GM23338 (cell line): Measurements from ENCODE around the gene RGL3. TPM values are rescaled to one million over a fixed set of nuclear protein-coding genes. Genes with fewer than 3 reads are reported as not detected.

ENCODE experiments used
- ATAC-seq: fragments of 200-7000 bp; cut with Tn5 transposase; 3 replicates; pipeline ENCODE4 v1.9.1; 2020
- DNase-seq: peaks from one replicate; pipeline ENCODE4 v3.0.0-alpha.2; 2015; ENCODE audit warnings: low spot score
- H2AFZ ChIP-seq: fragments of 200-600 bp; sonication (generic); 2 replicates; pipeline ENCODE4 v1.8.0; 2016; ENCODE audit warnings: antibody characterized with exemption, mild to moderate bottlenecking, moderate library complexity
- H3F3A ChIP-seq: fragments of 200-600 bp; sonication (generic); replicated peaks from 2 replicates; pipeline ENCODE4 v1.8.0; 2017; ENCODE audit warnings: antibody characterized with exemption, mixed run types, low read depth
- H3K27ac ChIP-seq: fragments of 200-600 bp; sonication (generic); 2 replicates; pipeline ENCODE4 v1.6.1; 2016; ENCODE audit warnings: low read depth
- H3K27me3 ChIP-seq: fragments of 200-600 bp; sonication (generic); 2 replicates; pipeline ENCODE4 v1.8.0; 2016; ENCODE audit warnings: mild to moderate bottlenecking, mixed run types, moderate library complexity; ENCODE audit not compliant: insufficient read depth
- H3K36me3 ChIP-seq: fragments of 200-600 bp; sonication (generic); 2 replicates; pipeline ENCODE4 v1.8.0; 2016; ENCODE audit warnings: mild to moderate bottlenecking; ENCODE audit not compliant: insufficient read depth
- H3K4me1 ChIP-seq: fragments of 200-600 bp; sonication (generic); 2 replicates; pipeline ENCODE4 v1.8.0; 2016; ENCODE audit warnings: mild to moderate bottlenecking, moderate library complexity; ENCODE audit not compliant: insufficient read depth
- H3K4me2 ChIP-seq: fragments of 200-600 bp; sonication (generic); 2 replicates; pipeline ENCODE4 v1.7.1; 2017; ENCODE audit warnings: mixed run types
- H3K4me3 ChIP-seq: fragments of 200-600 bp; sonication (generic); 2 replicates; pipeline ENCODE4 v1.6.1; 2016; ENCODE audit warnings: mixed run types
- H3K79me2 ChIP-seq: fragments of 200-600 bp; sonication (generic); replicated peaks from 2 replicates; pipeline ENCODE4 v1.8.0; 2017; ENCODE audit warnings: mild to moderate bottlenecking; ENCODE audit not compliant: insufficient read depth
- H3K9me2 ChIP-seq: fragments of 200-600 bp; sonication (generic); 2 replicates; pipeline ENCODE4 v1.8.0; 2017; ENCODE audit not compliant: insufficient read depth
- H4K20me1 ChIP-seq: fragments of 200-600 bp; sonication (generic); replicated peaks from 2 replicates; pipeline ENCODE4 v1.8.0; 2017; ENCODE audit warnings: mild to moderate bottlenecking; ENCODE audit not compliant: insufficient read depth
- H3K27ac Mint-ChIP-seq: 2 replicates; pipeline ENCODE4 v1.8.0; 2020; ENCODE audit warnings: inconsistent platforms, mild to moderate bottlenecking, moderate library complexity, mixed read lengths
- H3K27me3 Mint-ChIP-seq: 3 replicates; pipeline ENCODE4 v1.8.0; 2022; ENCODE audit warnings: low read depth, mild to moderate bottlenecking, moderate library complexity, mixed read lengths, inconsistent platforms; ENCODE audit not compliant: insufficient read depth, poor library complexity
- H3K36me3 Mint-ChIP-seq: 3 replicates; pipeline ENCODE4 v1.8.0; 2021; ENCODE audit warnings: low read depth, mild to moderate bottlenecking, inconsistent platforms, moderate library complexity, mixed read lengths
- H3K4me1 Mint-ChIP-seq: 3 replicates; pipeline ENCODE4 v1.8.0; 2020; ENCODE audit warnings: mild to moderate bottlenecking, inconsistent platforms, mixed read lengths
- H3K4me3 Mint-ChIP-seq: 3 replicates; pipeline ENCODE4 v1.8.0; 2021; ENCODE audit warnings: moderate library complexity, mild to moderate bottlenecking, inconsistent platforms, mixed read lengths
- H3K9me3 Mint-ChIP-seq: 3 replicates; pipeline ENCODE4 v1.8.0; 2020; ENCODE audit warnings: moderate library complexity, mild to moderate bottlenecking, inconsistent platforms, mixed read lengths
- CREB1 ChIP-seq: fragments of 250-450 bp; sonication (Bioruptor Pico); IDR thresholded peaks from 2 replicates; pipeline ENCODE4 v1.5.0; 2020; ENCODE audit warnings: low read depth, mild to moderate bottlenecking, moderate library complexity
- CTCF ChIP-seq, 2 experiments: fragments of 200-600 bp in 1 of 2; sonication (generic) in 1 of 2; conservative IDR thresholded peaks; 2 replicates each; pipeline versions ENCODE4 v1.5.1 to v1.6.1; 2016 to 2017; ENCODE audit warnings: antibody characterized with exemption in 2 of 2, low read depth in 2 of 2, mild to moderate bottlenecking in 2 of 2, moderate library complexity in 1 of 2
- ETS1 ChIP-seq: IDR thresholded peaks from 2 replicates; pipeline ENCODE4 v1.6.1; 2016; ENCODE audit warnings: antibody characterized with exemption
- EZH2 ChIP-seq: fragments of 200-600 bp; sonication (generic); IDR thresholded peaks from one replicate; pipeline ENCODE4 v1.8.0; 2017; ENCODE audit warnings: antibody characterized with exemption, mild to moderate bottlenecking, low read depth; ENCODE audit not compliant: unreplicated experiment
- EZH2phosphoT487 ChIP-seq: fragments of 200-600 bp; sonication (generic); IDR thresholded peaks from one replicate; pipeline ENCODE4 v1.8.1; 2018; ENCODE audit warnings: antibody characterized with exemption; ENCODE audit not compliant: unreplicated experiment
- JUNB ChIP-seq: IDR thresholded peaks from one replicate; pipeline ENCODE4 v1.6.1; 2016; ENCODE audit warnings: antibody characterized with exemption; ENCODE audit not compliant: unreplicated experiment
- NANOG ChIP-seq: IDR thresholded peaks from 2 replicates; pipeline ENCODE4 v1.6.1; 2016; ENCODE audit warnings: antibody characterized with exemption, borderline replicate concordance
- REST ChIP-seq: IDR thresholded peaks from one replicate; pipeline ENCODE4 v1.6.1; 2018; ENCODE audit warnings: antibody characterized with exemption; ENCODE audit not compliant: unreplicated experiment
- STAT1 ChIP-seq: IDR thresholded peaks from one replicate; pipeline ENCODE4 v1.6.1; 2016; ENCODE audit warnings: antibody characterized with exemption; ENCODE audit not compliant: unreplicated experiment
- ZNF114 ChIP-seq: fragments of 250-450 bp; sonication (Bioruptor Pico); IDR thresholded peaks from 2 replicates; pipeline ENCODE4 v1.5.0; 2020; ENCODE audit warnings: mild to moderate bottlenecking, moderate library complexity
- ZNF331 ChIP-seq: fragments of 250-450 bp; sonication (Bioruptor Pico); IDR thresholded peaks from 2 replicates; pipeline ENCODE4 v1.5.0; 2020; ENCODE audit warnings: low read depth, mild to moderate bottlenecking, moderate library complexity
- ZNF462 ChIP-seq: fragments of 250-450 bp; sonication (Bioruptor Pico); IDR thresholded peaks from 2 replicates; pipeline ENCODE4 v1.5.0; 2020; ENCODE audit warnings: mild to moderate bottlenecking, moderate library complexity
- polyA plus RNA-seq: library from polyadenylated mRNA; unstranded; fragments of >200 nt; fragmentation: Nextera tagmentation; extraction: Ambion mirVana; gene quantifications from 2 replicates; pipeline ENCODE4 v1.2.1, GENCODE V29; 2016
- total RNA-seq: library from RNA; depleted of rRNA; stranded (reverse); fragments of >200 nt; shearing (Covaris generic); gene quantifications from 2 replicates; pipeline ENCODE4 v1.2.3, GENCODE V29; 2014

RGL3 gene
- total and polyA plus RNA-seq, 2 experiments from 2014 or later = 48.8 to 49.4 TPM

GRCh38 chr19:11418094-11418548, 993 bp downstream of the RGL3 start:
- H3K27ac ChIP-seq = peak overlapping the region; percentile 96
- ATAC-seq (peak; percentile 3), DNase-seq (no peak)
- Mint-ChIP-seq H3K36me3 (peaks cover 15% of the 10 kb centered on the region), H3K27ac (peak overlapping the region; percentile 95), H3K9me3 (no peaks in the 10 kb centered on the region), H3K4me3 (peak overlapping the region; percentile 92), H3K4me1 (peaks cover 17% of the 10 kb centered on the region), H3K27me3 (peaks cover 30% of the 10 kb centered on the region)
- H3K36me3 ChIP-seq = no peaks in the 10 kb centered on the region
- TF ChIP-seq ETS1 = no peak
- TF ChIP-seq CTCF (conservative IDR thresholded peaks at IDR 0.05; ENCODE audit: low read depth in 2 of 2) = no peak
- TF ChIP-seq CREB1 (CRISPR knock-in tag) = no peak
- TF ChIP-seq STAT1 = no peak
- no peak for TF ChIP-seq ZNF114 (CRISPR knock-in tag)
- TF ChIP-seq EZH2 = no peak
- TF ChIP-seq REST = no peak
- no peak for TF ChIP-seq EZH2phosphoT487
- no peak for TF ChIP-seq ZNF462 (CRISPR knock-in tag)
- no peak for TF ChIP-seq NANOG
- no peak for TF ChIP-seq ZNF331
- TF ChIP-seq JUNB = no peak
- no peaks in the 10 kb centered on the region for H3K79me2 ChIP-seq
- no peaks in the 10 kb centered on the region for H3K9me2 ChIP-seq
- peak overlapping the region; percentile 98 for H3K4me2 ChIP-seq
- H3K4me1 ChIP-seq = peaks cover 30% of the 10 kb centered on the region
- peaks cover 4% of the 10 kb centered on the region for H4K20me1 ChIP-seq
- peaks cover 26% of the 10 kb centered on the region for H3K27me3 ChIP-seq
- peak overlapping the region; percentile 97 for H3K4me3 ChIP-seq
- no peak overlapping the region for H2AFZ ChIP-seq
- H3F3A ChIP-seq = peaks cover 20% of the 10 kb centered on the region
